Suppressor macrophage treated with lipopolysaccharide for 4 hours (primary cell): Measurements from ENCODE around the gene VIPR2.
A peak's percentile ranks its signal among the peaks of the same experiment; 100 is the strongest.

Experiments used
- DNase-seq: peaks from one replicate; pipeline ENCODE4 v3.0.0-alpha.2; 2020

Gene VIPR2

DNA sequence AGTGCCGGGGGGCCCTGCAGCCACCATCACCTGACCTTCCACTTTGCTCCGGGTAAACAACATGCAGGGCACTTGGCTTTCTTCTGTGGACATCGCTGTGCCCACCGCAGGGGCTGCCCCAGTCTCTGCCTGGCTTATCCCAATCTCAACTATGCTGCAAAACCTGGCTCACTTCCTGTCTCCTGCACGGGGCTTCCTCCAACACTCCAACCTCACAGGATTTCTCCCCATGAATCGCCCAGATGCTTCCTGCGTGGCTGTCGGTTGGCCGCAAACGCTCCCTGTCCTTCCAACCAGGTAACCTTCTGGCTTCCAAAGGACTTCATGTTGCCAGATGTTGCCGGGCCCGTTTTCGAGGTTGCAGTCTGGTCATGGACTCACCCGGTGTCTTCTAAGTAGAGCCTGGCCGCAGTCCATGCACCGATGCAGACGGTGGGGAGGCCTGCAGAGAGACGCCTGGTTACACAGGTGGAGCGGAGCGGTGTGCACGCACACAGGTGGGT is 109.0 kb downstream of the VIPR2 start:
- no peak for DNase-seq

- no peak for DNase-seq
Observed at GRCh38 chr7:159034988-159035387, 109.7 kb downstream of the VIPR2 start.

GRCh38 chr7:159034394-159034793 is 110.3 kb downstream of the VIPR2 start:
- DNase-seq, result no peak

DNA sequence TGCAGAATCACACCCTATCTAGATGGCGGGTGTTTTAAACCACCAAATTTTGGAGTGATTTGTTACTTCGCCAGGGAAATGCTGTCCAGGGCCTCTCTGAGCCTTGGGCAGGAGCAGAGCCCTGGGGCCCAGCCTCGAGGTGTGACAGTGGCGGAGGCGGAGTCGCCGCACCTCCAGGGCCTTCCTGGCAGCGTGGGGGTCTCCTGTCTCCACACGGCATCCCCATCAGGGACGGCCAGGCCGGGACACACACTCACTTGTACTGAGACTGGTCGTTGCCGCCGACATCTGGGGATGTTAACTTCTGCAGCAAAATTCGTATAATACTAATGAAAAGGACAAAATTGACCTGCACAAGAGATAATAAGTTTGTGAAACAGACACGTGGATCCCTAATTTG is 110.7 kb downstream of the VIPR2 start:
- DNase-seq, result no peak

GRCh38 chr7:159033473-159033825 is 111.2 kb downstream of the VIPR2 start:
- DNase-seq, result no peak

DNA sequence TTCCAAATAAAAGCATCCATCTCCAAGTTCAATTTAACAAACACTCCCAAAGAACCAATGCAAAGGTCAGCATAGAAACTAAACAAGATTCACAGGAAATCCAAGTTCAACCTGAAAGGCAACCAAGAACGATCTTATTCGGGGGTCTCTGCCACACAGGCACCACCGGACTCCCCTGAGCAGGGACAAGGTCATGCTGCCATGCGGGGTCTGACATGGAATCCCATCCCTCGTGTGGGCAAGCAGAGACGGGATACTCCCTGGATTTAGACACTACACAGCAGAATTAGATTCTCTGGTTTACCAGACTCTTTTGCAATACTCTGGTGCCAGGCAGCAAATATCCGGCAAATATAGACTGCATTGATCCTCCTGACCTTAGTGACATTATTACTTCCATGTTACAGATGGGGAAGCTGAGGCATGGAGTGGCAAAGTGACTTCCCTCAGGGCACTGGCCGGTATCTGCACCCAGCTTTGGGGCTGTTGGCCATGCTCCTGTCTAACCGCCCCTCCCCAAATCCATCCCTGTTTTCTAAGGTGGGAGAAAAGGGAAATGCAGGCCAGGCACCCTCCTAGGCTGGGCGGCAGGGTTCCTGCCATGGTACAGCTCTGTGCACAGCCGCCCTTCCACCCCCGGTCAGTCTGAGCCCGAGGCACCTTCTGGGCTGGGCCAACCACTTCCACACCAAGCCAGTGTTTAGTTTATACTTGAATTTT is 111.8 kb downstream of the VIPR2 start:
- no peak for DNase-seq

DNA sequence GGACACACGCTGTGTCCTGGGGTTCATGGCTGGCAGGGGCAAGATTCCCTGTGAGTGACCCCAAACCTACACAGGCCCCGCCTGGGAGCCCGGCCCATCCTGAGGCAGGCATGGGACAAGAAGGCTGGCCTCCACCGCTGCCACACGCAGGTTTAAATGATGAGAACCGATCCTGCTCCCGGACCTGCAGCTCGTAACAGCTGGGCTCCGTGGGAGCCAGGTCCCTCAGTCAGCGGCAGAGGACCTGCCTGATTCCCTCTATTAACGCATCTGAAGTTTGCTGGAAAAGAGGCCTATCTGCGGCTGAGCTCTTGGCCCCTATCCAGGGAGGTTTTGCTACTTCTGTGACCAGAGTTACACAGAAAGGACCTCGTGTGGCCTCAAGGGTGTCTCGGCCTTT is 112.3 kb downstream of the VIPR2 start:
- no peak for DNase-seq

- no peak for DNase-seq
Observed at GRCh38 chr7:159031750-159032149, 112.9 kb downstream of the VIPR2 start.

GRCh38 chr7:159031135-159031701 is 113.4 kb downstream of the VIPR2 start:
- no peak for DNase-seq

- peak; percentile 34 for DNase-seq
Observed at GRCh38 chr7:159030490-159031134, 114.1 kb downstream of the VIPR2 start.

- no peak for DNase-seq
Observed at GRCh38 chr7:159028508-159029401, 115.9 kb downstream of the VIPR2 start.

GRCh38 chr7:159027789-159028507 is 116.7 kb downstream of the VIPR2 start:
- DNase-seq, result no peak

- no peak for DNase-seq
Observed at GRCh38 chr7:159027056-159027788, 117.4 kb downstream of the VIPR2 start.

- DNase-seq, result no peak
Observed at GRCh38 chr7:159026271-159027055, 118.2 kb downstream of the VIPR2 start.

- no peak for DNase-seq
Observed at GRCh38 chr7:159025161-159025779, 119.4 kb downstream of the VIPR2 start.

DNA sequence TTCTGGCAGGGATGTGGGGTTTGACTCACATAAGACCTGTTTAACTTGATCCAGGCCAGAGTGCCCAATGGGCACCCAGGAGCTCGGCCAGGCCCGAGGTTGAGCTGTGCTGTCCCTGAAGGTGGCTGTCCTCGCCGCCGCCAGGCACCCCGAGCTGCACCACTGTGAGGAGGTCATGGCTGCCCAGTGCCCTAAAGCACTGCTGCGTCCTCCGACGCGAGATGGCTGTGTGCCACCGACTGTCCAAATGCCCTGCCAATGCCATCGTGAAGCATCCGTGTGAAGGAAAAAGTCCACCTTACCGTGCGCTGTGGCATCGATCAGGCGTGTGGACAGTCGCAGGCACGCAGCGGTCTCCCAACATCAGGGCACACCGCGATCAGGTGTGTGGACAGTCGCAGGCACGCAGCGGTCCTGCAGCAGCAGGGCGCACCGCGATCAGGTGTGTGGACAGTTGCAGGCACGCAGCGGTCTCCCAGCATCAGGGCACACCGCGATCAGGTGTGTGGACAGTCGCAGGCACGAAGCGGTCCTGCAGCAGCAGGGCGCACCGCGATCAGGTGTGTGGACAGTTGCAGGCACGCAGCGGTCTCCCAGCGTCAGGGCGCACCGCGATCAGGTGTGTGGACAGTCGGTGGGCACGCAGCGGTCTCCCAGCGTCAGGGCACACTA is 120.3 kb downstream of the VIPR2 start:
- no peak for DNase-seq

DNA sequence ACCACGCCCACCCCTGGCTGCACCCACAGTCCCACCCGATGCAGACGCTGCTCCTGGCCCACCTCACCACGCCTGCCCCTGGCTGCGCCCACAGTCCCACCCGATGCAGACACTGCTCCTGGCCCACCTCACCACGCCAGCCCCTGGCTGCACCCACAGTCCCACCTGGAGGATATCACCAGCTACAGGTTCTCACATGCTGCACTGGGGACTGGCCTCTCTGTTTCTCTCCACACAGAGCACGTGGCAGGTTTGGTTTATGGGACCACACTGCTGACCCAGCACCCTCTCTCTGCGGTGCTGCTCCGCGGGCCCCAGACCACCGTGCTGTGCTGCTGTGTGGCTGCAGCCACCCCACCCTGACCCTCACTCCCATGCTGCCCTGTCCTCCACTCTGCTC is 120.9 kb downstream of the VIPR2 start:
- no peak for DNase-seq

GRCh38 chr7:159023206-159023605 is 121.5 kb downstream of the VIPR2 start:
- DNase-seq, result no peak

- DNase-seq, result no peak
Observed at GRCh38 chr7:159022238-159022993, 122.3 kb downstream of the VIPR2 start.
